H1 (cell line): ENCODE data around the gene SPP1. TPM values are rescaled to one million over a fixed set of nuclear protein-coding genes. Genes with fewer than 3 reads are reported as not detected.

ENCODE experiments used
- CTCF ChIA-PET: fragments of 300-600 bp; sonication (Branson Sonifier 250); formaldehyde crosslinking; loops from one replicate; lab custom pipeline; 2021; ENCODE audit not compliant: partially characterized antibody; lab: Charles Lee
- POLR2A ChIA-PET: fragments of 300-600 bp; sonication (Branson Sonifier 250); formaldehyde crosslinking; loops from one replicate; lab custom pipeline; 2021; ENCODE audit warnings: inconsistent platforms; ENCODE audit not compliant: partially characterized antibody; lab: Charles Lee
- DNase-seq, 2 experiments: peaks; one replicate each; pipeline versions ENCODE4 v3.0.0 to v3.0.0-alpha.2; 2010 to 2022; ENCODE audit warnings: low spot score in 2 of 2, low read depth in 1 of 2, mixed read lengths in 1 of 2
- FAIRE-seq: peaks from 2 replicates; lab custom pipeline; 2011; peaks lifted over from hg19 to GRCh38; lab: Jason Lieb, UNC
- H2AFZ ChIP-seq: 2 replicates; pipeline ENCODE4 v1.8.1; 2012; ENCODE audit warnings: low read length, inconsistent platforms
- H2AK5ac ChIP-seq: 2 replicates; pipeline ENCODE4 v1.6.1; 2013; ENCODE audit warnings: low read depth, low read length
- H2BK120ac ChIP-seq: replicated peaks from 2 replicates; pipeline ENCODE3; 2013; ENCODE audit warnings: low read depth, low read length, inconsistent platforms
- H2BK12ac ChIP-seq: 2 replicates; pipeline ENCODE4 v1.6.1; 2013; ENCODE audit warnings: low read depth, low read length
- H2BK15ac ChIP-seq: 2 replicates; pipeline ENCODE4 v1.6.1; 2013; ENCODE audit warnings: low read length
- H2BK20ac ChIP-seq: 2 replicates; pipeline ENCODE4 v1.6.1; 2013; ENCODE audit warnings: low read length
- H2BK5ac ChIP-seq: 2 replicates; pipeline ENCODE4 v1.6.1; 2013; ENCODE audit warnings: low read depth, low read length
- H3K14ac ChIP-seq: 2 replicates; pipeline ENCODE4 v1.6.1; 2013; ENCODE audit warnings: inconsistent platforms; ENCODE audit not compliant: insufficient read length
- H3K18ac ChIP-seq: 2 replicates; pipeline ENCODE4 v1.6.1; 2013; ENCODE audit warnings: low read length; ENCODE audit errors: extremely low read depth
- H3K23ac ChIP-seq: 2 replicates; pipeline ENCODE4 v1.6.1; 2013; ENCODE audit warnings: inconsistent platforms; ENCODE audit not compliant: insufficient read length
- H3K23me2 ChIP-seq: 2 replicates; pipeline ENCODE4 v1.6.1; 2013; ENCODE audit warnings: low read depth, low read length
- H3K27ac ChIP-seq: 2 replicates; pipeline ENCODE4 v1.6.1; 2011; ENCODE audit warnings: low read depth, low read length, inconsistent platforms
- H3K27me3 ChIP-seq, 4 experiments: replicated peaks in 1 of 4; 1 replicate in 1 of 4; 2 replicates in 3 of 4; pipeline versions ENCODE4 v1.6.1 to v1.8.1; 2011 to 2013; ENCODE audit warnings: low read length in 3 of 4, mild to moderate bottlenecking in 3 of 4, inconsistent platforms in 2 of 4, mixed read lengths in 2 of 4, moderate library complexity in 1 of 4; ENCODE audit not compliant: control insufficient read depth in 3 of 4, insufficient read depth in 3 of 4; ENCODE audit errors: extremely low read depth in 1 of 4
- H3K36me3 ChIP-seq, 4 experiments: 2 replicates each; pipeline versions ENCODE4 v1.6.1 to v1.8.1; 2011 to 2013; ENCODE audit warnings: mild to moderate bottlenecking in 4 of 4, low read length in 3 of 4, moderate library complexity in 2 of 4, control low read depth in 1 of 4, inconsistent platforms in 1 of 4; ENCODE audit not compliant: insufficient read depth in 4 of 4, control insufficient read depth in 2 of 4
- H3K4ac ChIP-seq: replicated peaks from 2 replicates; pipeline ENCODE3; 2013; ENCODE audit warnings: low read length, low read depth, mixed read lengths, inconsistent platforms; ENCODE audit not compliant: insufficient read length
- H3K4me1 ChIP-seq, 4 experiments: replicated peaks in 1 of 4; 1 replicate in 1 of 4; 2 replicates in 3 of 4; pipeline versions ENCODE4 v1.6.1 to v1.8.1; 2011 to 2013; ENCODE audit warnings: low read length in 3 of 4, inconsistent platforms in 2 of 4, mixed read lengths in 1 of 4; ENCODE audit not compliant: insufficient read depth in 4 of 4, control insufficient read depth in 3 of 4
- H3K4me2 ChIP-seq, 2 experiments: 2 replicates each; pipeline versions ENCODE4 v1.6.1 to v1.8.1; 2011 to 2013; ENCODE audit warnings: low read depth in 2 of 2, low read length in 2 of 2, control low read depth in 1 of 2, inconsistent platforms in 1 of 2, mild to moderate bottlenecking in 1 of 2; ENCODE audit not compliant: insufficient read depth in 1 of 2
- H3K4me3 ChIP-seq, 4 experiments: fragments of 200-600, 300-600 bp in 1 of 4; sonication (generic), shearing (Covaris generic), sonication (Bioruptor Twin) in 1 of 4; 2 replicates each; pipeline versions ENCODE4 v1.5.1 to v1.8.1; 2011 to 2016; ENCODE audit warnings: low read length in 4 of 4, low read depth in 3 of 4, control low read depth in 2 of 4, inconsistent platforms in 2 of 4, mild to moderate bottlenecking in 2 of 4, mixed read lengths in 1 of 4, moderate library complexity in 1 of 4; ENCODE audit not compliant: insufficient read depth in 2 of 4; ENCODE audit errors: extremely low read depth in 1 of 4
- H3K56ac ChIP-seq: replicated peaks from 2 replicates; pipeline ENCODE3; 2013; ENCODE audit warnings: low read depth, mild to moderate bottlenecking, mixed read lengths, low read length, inconsistent platforms; ENCODE audit not compliant: insufficient read length
- H3K79me1 ChIP-seq: 2 replicates; pipeline ENCODE4 v1.6.1; 2013; ENCODE audit warnings: low read depth, low read length, control low read depth
- H3K79me2 ChIP-seq, 2 experiments: 2 replicates each; pipeline versions ENCODE4 v1.6.1 to v1.8.1; 2012 to 2013; ENCODE audit warnings: low read length in 2 of 2, mild to moderate bottlenecking in 2 of 2, inconsistent platforms in 1 of 2; ENCODE audit not compliant: insufficient read depth in 2 of 2, control insufficient read depth in 1 of 2
- H3K9ac ChIP-seq, 4 experiments: replicated peaks in 1 of 4; 1 replicate in 1 of 4; 2 replicates in 3 of 4; pipeline versions ENCODE4 v1.6.1 to v1.8.1; 2011 to 2013; ENCODE audit warnings: low read depth in 3 of 4, low read length in 3 of 4, control low read depth in 2 of 4, mild to moderate bottlenecking in 2 of 4, moderate library complexity in 2 of 4, inconsistent platforms in 1 of 4; ENCODE audit errors: extremely low read depth in 1 of 4
- H3K9me3 ChIP-seq, 2 experiments: 2 replicates each; pipeline versions ENCODE4 v1.6.1 to v1.8.1; 2012 to 2013; ENCODE audit warnings: mild to moderate bottlenecking in 2 of 2, moderate library complexity in 2 of 2, control low read depth in 1 of 2, inconsistent platforms in 1 of 2, low read depth in 1 of 2, low read length in 1 of 2, mixed read lengths in 1 of 2; ENCODE audit not compliant: insufficient read depth in 2 of 2
- H4K20me1 ChIP-seq, 2 experiments: replicated peaks in 1 of 2; 2 replicates each; pipeline versions ENCODE3 to v1.8.1; 2011 to 2013; ENCODE audit warnings: inconsistent platforms in 2 of 2, low read length in 2 of 2, mild to moderate bottlenecking in 1 of 2; ENCODE audit not compliant: insufficient read depth in 2 of 2, control insufficient read depth in 1 of 2
- H4K5ac ChIP-seq: 2 replicates; pipeline ENCODE4 v1.6.1; 2013; ENCODE audit warnings: low read length, low read depth, mixed read lengths, inconsistent platforms; ENCODE audit not compliant: insufficient read length
- H4K8ac ChIP-seq: 2 replicates; pipeline ENCODE4 v1.8.0; 2013; ENCODE audit warnings: mild to moderate bottlenecking, moderate library complexity, low read length, inconsistent platforms; ENCODE audit not compliant: insufficient read depth; ENCODE audit errors: extremely low read depth
- H4K91ac ChIP-seq: replicated peaks from 2 replicates; pipeline ENCODE3; 2013; ENCODE audit warnings: low read length, mixed read lengths, inconsistent platforms; ENCODE audit not compliant: insufficient read length
- BRCA1 ChIP-seq: IDR thresholded peaks from 2 replicates; pipeline ENCODE4 v1.6.1; 2012; ENCODE audit warnings: low read depth, low read length, improper control_type of control experiment
- CTCF ChIP-seq, 3 experiments: IDR thresholded peaks; 1 replicate in 2 of 3; 2 replicates in 1 of 3; pipeline versions ENCODE4 v1.5.1 to v1.6.1; 2011; ENCODE audit warnings: low read length in 3 of 3, mild to moderate bottlenecking in 3 of 3, inconsistent platforms in 2 of 3, low read depth in 1 of 3, moderate library complexity in 1 of 3; ENCODE audit not compliant: insufficient read depth in 1 of 3; ENCODE audit errors: control extremely low read depth in 1 of 3
- JUND ChIP-seq: IDR thresholded peaks from 2 replicates; pipeline ENCODE4 v1.6.1; 2011; ENCODE audit warnings: mild to moderate bottlenecking, improper control_type of control experiment, low read length
- KDM4A ChIP-seq: IDR thresholded peaks from one replicate; pipeline ENCODE4 v1.7.1; 2012; ENCODE audit warnings: low read depth, mild to moderate bottlenecking, moderate library complexity, low read length, inconsistent platforms; ENCODE audit not compliant: severe bottlenecking
- POLR2AphosphoS5 ChIP-seq: IDR thresholded peaks from 2 replicates; pipeline ENCODE4 v1.6.1; 2011; ENCODE audit warnings: low read depth, low read length
- SIRT6 ChIP-seq: IDR thresholded peaks from one replicate; pipeline ENCODE4 v1.7.1; 2012; ENCODE audit warnings: low read length, inconsistent platforms
- TEAD4 ChIP-seq: IDR thresholded peaks from 2 replicates; pipeline ENCODE4 v1.6.1; 2012; ENCODE audit warnings: low read depth, low read length, inconsistent platforms, mixed read lengths
- WGBS, 2 experiments: shearing (Covaris generic) in 1 of 2; methylation state at CpG; one replicate each; pipeline versions ENCODE4 v1.1.6 to v1.1.7; 2013 to 2015; ENCODE audit warnings: low lambda C conversion rate in 2 of 2, mixed read lengths in 2 of 2, inconsistent platforms in 1 of 2, low coverage in 1 of 2, missing lambda C conversion rate in 1 of 2; ENCODE audit not compliant: insufficient replicate concordance in 2 of 2, insufficient coverage in 1 of 2, insufficient read length in 1 of 2; ENCODE audit errors: extremely low coverage in 1 of 2, missing lambda C conversion rate in 1 of 2; 5-methylcytosine and 5-hydroxymethylcytosine counted together
- polyA plus RNA-seq, 7 experiments: library from polyadenylated mRNA; depleted of rRNA in 3 of 7; stranded (reverse) in 5 of 7; unstranded in 2 of 7; fragments of >200 nt in 5 of 7; fragments of 200-250 nt in 2 of 7; gene quantifications; 1 replicate in 5 of 7; 2 replicates in 1 of 7; 4 replicates in 1 of 7; pipeline versions ENCODE4 v1.2.1 to v1.2.3, GENCODE V29; 2011 to 2013; ENCODE audit warnings: missing spikeins in 2 of 7, mixed read lengths in 2 of 7
- total RNA-seq: library from RNA; stranded (reverse); fragmentation: NEBNext Ultra II Directional; extraction: Animal tissue kit (Norgen Biotek cat#: 25700); gene quantifications from 2 replicates; pipeline ENCODE4 v1.2.1, GENCODE V29; 2021

SPP1 gene
- total and polyA plus RNA-seq, 2 of the 8 experiments (the other 6 are each of a cell fraction or from before 2014, with no cell fraction given) = 13.7 to 26.5 TPM

GRCh38 chr4:87966095-87966496, 9.4 kb upstream of the SPP1 start:
- H2BK20ac ChIP-seq = no peak overlapping the region
- no peak for DNase-seq
- H3K56ac ChIP-seq = no peak overlapping the region
- H3K23me2 ChIP-seq = no peaks in the 10 kb centered on the region
- peaks cover 0 to 4% (median 2%) of the 10 kb centered on the region in 4 experiments; a peak in 2 of 7 replicates for H3K4me1 ChIP-seq
- no peak overlapping the region for H3K14ac ChIP-seq
- H3K27me3 ChIP-seq = no peaks in the 10 kb centered on the region
- no peak overlapping the region; the same call in 1 of the 2 replicates for H2BK5ac ChIP-seq
- no peaks in the 10 kb centered on the region for H3K9me3 ChIP-seq
- no peak overlapping the region for H3K27ac ChIP-seq
- no peak overlapping the region for H2AFZ ChIP-seq
- H2BK12ac ChIP-seq = peak overlapping the region; percentile 33; the same call in 1 of the 2 replicates
- no peak overlapping the region for H3K18ac ChIP-seq
- H2AK5ac ChIP-seq = no peak overlapping the region
- H3K23ac ChIP-seq = no peak overlapping the region
- no peak overlapping the region for H3K4me2 ChIP-seq
- no peak overlapping the region for H4K5ac ChIP-seq
- FAIRE-seq = no peak
- no peak overlapping the region; the same call in 1 of the 2 replicates for H4K8ac ChIP-seq
- H3K4me3 ChIP-seq = no peak overlapping the region
- H4K91ac ChIP-seq = no peak overlapping the region
- no peaks in the 10 kb centered on the region for H4K20me1 ChIP-seq
- H3K4ac ChIP-seq = no peak overlapping the region
- H3K79me2 ChIP-seq = no peaks in the 10 kb centered on the region
- WGBS, 2 experiments = 92% methylated on average over 9 of the region's 9 CpGs; no CpG with 5 or more reads in 1 of the 2 experiments
- no peak overlapping the region for H2BK120ac ChIP-seq
- ChIA-PET POLR2A (interaction anchor here (1.1 to 5.5 kb wide), 5 partner anchors 8 to 38 kb away, joined by 3 to 20 read pairs (median 9); no protein-coding TSS in a partner anchor), CTCF (interaction anchor here (0.8 to 7.1 kb wide), 13 partner anchors 7 to 246 kb away, joined by 3 to 94 read pairs (median 8); partner anchors contain the start of gene SPP1)
- H2BK15ac ChIP-seq = no peak overlapping the region; the same call in 1 of the 2 replicates
- H3K36me3 ChIP-seq = no peaks in the 10 kb centered on the region
- H3K9ac ChIP-seq = no peak overlapping the region
- H3K79me1 ChIP-seq = no peaks in the 10 kb centered on the region
- TF ChIP-seq CTCF (IDR thresholded peaks at IDR 0.05; ENCODE audit: control extremely low read depth in 1 of 3, insufficient read depth in 1 of 3, low read depth in 1 of 3, low read length in 3 of 3) (no peak), SIRT6 (no peak), BRCA1 (no peak), KDM4A (no peak), POLR2AphosphoS5 (no peak), TEAD4 (no peak), JUND (no peak)
